CD4-positive, alpha-beta T cell treated with Interleukin-10 for 1 hour (primary cell): ENCODE results near the gene NKX2-1.
"Not testable (repeated sequence)": the region's sequence is repeated elsewhere in the genome, so short reads cannot be mapped to it uniquely, and the experiment has no call there.

ENCODE experiments used
- DNase-seq: peaks from one replicate; pipeline ENCODE4 v3.0.0-alpha.2; 2020

NKX2-1 gene

GRCh38 chr14:36519431-36520321, at the start of gene NKX2-1:
Gene NKX2-1 (minus strand): TSS chr14:36520232. CDS start chr14:36520129, 103 bp downstream.
- no peak for DNase-seq

- DNase-seq, result peak; percentile 5
Observed at GRCh38 chr14:36556811-36557433, 36.9 kb upstream of the NKX2-1 start.

GRCh38 chr14:36555998-36556743, 36.1 kb upstream of the NKX2-1 start:
- no peak for DNase-seq

DNA sequence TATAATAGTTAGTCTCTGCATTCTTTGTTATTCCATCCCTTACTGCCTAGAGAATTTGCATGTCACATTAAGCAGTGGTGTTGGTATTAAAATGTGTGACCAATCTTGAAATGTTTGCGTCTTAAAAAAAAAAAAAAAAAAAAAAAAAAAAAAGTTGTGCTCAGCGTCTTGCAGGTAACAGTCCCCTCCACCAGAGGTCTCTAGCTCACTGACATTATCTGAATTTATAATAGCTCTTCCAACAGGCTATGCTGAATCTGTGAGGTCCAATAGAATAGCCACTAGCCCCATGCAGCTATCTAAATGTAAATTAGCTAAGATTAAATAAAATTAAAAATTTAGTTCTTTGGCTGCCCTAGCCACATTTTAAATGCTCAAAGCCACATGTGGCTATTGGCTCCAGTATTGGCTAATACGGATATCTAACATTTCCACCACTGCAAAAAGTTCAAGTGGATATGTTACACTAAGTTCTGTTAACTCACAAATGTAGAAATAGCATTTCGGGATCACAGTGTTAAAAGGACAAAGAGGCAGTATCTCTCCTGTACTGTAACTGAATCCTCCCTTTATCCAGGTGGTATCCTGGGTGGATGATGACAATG, 33.7 kb upstream of the NKX2-1 start:
- DNase-seq, result no peak

DNA sequence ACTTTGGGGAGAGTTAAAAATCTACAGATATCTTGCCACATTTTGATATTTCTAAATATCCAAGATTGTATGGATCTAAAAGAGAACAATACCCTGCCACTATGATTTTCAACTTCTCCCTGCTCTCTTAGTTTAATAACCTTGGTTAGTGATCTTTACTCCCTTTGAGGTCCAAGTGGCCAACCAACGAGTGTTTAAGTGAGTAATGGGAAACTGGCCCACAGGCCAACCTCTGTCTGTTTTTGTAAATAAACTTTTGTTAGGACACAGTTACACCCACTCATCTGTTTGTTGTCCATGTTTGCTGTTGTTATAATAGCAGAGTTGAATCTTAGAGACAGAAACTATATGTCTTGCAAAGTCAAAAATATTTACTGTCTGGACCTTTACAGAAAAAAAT, 30.9 kb upstream of the NKX2-1 start:
- DNase-seq, result no peak

- not testable (repeated sequence) for DNase-seq
Observed at GRCh38 chr14:36544280-36544679, 24.2 kb upstream of the NKX2-1 start.

- no peak for DNase-seq
Observed at GRCh38 chr14:36538051-36538450, 18.0 kb upstream of the NKX2-1 start.

DNA sequence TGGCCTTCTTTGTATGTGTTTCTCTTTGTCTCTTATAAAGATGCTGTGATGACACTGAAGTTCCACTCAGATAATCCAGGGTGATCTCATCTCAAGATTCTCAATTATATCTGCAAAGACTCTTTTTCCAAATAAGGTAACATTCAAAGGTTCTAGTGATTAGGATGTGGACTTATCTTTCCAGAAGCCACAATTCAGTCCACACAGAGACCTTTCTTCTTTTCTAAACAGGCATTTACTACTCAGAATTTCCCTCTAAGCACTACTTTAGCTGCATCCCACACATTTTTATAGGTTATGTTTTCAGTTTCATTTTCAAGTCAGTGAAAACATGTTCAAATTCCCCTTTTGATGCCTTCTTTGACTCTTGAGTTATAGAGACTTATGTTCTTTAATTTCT, 9.0 kb upstream of the NKX2-1 start:
- no peak for DNase-seq

DNA sequence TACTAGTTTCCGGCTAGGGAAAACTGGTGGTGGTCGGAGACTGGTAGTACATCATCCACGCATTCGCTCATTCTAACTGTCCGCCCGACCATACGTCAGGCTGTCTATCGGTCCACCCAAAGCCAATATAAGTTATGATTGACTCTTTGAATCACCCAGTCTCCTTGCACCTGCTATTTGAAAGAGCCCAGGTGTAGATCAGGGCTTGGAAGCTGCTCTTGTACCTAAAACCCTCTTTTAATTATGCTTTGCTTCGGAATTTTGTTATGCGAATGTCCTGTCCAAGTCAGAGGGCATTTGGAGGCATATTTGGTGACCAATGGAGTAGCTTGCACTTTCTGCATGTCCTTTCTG, 5.7 kb upstream of the NKX2-1 start:
- no peak for DNase-seq

- DNase-seq, result no peak
Observed at GRCh38 chr14:36524874-36525745, 5.1 kb upstream of the NKX2-1 start.

- DNase-seq, result no peak
Observed at GRCh38 chr14:36524220-36524837, 4.3 kb upstream of the NKX2-1 start.

DNA sequence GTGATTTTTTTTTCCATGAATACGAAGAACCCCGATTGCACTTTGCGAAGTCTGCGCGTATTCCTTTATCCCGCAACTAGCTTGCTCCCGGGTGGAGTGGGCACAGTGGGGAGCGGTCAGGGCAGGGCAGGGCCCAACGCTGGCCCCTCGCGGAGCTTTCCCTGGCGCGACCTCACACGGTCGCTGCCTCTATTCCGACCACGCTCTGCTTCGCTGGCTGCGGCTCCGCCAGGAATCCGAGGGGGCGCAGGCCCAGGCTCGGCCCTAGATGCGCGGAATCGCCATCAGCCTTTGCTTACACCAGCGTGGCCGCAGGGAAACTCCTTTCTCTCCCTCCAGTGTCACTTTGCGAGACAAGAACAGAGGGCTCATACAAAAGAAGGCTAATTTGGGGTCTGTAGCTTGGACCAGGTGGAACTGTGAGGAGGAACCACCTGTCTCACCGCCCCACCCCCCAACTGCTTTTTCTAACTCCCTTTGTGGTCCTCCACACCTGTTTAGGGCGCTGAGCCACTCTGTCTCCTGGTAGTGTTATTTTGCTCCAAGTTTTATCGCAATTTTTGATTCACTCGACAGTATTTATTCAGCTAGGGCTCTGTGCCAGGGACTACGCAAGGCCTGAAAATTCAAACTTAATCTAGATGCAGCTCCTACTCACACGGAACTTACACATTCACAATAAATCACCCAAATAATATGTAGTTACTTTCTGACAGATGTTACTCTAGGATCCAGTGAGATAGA, 3.1 kb upstream of the NKX2-1 start:
- DNase-seq, result no peak

DNA sequence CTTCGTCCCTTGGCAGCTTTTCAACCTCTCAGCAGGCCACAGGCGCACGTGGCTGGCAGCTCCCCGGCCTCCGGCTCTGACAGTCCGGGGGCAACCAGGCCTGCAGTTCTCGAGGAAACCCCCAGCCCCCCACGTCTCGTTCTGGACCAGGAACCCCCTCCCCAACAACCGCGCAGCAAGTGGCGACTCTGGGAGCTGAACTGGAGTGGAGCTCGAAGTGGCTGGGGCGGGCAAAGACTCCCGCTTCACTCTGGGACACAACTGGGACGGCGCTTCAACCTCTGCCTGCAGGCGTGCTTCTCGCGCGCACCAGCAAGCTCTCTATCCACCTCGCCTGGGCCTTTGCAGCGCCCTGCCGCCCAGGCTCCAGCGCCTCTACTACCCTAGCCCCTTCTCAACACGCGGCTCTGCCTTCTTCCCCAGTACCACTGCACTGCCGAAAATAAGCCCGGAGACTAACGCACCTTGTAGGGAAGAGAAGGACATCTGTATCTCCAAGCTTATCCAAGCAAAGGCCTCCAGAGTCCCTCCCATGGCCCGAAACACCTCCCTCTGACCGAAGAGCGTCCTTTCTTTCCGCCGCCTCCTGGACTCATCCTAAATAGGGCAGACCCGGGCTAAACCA, 2.4 kb upstream of the NKX2-1 start:
- no peak for DNase-seq

DNA sequence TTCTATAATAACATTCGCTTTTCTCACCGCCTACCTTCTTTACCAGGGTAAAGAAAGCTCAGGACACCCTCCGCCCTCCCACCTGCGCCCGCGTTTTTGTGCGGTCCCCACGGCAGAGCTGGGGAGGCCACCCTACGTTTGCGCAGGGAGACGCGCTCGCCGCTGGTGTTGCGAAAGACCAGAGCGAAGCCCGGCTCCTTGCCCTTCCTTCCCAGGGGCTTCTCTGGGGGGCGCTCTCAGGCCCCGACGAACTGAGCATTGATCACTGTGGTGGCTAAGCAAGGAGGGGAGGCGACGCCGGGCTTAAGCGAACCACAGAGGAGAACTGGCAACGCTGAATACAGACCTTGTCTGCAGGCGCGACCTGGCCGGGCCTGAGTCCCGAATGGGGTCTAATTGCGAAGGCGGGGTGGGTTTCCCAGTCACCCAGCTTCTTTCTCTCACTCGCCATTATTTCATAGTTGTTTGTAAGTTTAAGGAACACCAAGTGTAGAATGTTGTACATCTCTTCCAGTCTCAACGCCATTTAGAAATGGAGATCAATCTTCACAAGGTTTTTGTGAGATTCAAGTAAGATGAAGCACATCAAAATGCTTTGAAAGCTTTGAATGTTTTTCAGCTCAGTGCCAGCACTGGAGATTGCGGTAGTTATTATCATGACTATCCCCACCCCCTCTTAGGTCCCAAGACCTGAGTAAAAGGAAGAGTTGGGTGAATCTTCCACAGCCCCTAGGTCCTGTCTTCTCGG, 1.7 kb upstream of the NKX2-1 start:
- DNase-seq, result no peak

DNA sequence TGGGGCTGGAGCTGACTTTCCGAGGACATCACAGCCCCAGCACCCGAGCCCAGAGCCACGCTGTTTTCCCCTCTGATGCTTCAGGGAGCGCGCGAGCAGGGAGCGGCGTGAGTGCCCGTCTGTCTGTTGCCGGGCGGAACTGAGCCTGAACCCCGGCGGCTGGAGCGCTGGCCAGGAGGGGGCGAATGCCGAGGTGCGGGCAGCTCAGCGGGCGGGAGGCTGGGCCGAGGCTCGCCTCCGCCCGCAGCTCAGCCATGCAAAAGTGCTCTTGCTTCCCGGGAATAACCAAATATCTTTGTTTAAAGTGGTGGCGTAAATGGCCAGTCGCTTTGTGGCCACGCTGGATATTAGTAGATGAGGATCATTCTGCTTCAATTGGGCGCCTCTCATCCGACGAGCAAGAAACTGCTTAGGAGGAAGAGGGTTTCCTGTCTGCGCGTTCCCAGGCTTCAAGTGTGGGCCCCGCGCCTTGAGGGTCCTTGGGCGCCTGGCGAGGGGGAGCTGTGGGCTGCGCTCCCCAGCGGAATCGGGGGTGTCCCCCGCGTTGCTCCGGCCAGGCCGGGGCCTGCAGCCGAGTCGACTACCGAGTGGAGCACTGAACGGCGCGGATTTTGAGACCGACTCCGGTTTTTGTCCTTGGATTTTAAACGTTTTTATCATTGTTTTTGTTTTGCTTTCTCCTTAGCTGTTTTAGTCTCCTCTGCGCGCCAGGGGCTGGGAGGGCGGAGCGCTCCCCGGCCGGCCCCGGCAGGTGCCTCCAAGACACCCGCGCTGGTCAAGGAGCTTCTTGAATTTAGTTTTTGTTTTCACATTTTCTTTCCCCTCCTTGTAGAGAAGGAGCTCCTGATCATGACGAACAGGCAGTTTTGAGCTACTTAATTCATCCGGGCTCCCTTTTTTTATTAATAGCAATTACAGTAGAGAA, 831 bp upstream of the NKX2-1 start:
- DNase-seq, result no peak

DNA sequence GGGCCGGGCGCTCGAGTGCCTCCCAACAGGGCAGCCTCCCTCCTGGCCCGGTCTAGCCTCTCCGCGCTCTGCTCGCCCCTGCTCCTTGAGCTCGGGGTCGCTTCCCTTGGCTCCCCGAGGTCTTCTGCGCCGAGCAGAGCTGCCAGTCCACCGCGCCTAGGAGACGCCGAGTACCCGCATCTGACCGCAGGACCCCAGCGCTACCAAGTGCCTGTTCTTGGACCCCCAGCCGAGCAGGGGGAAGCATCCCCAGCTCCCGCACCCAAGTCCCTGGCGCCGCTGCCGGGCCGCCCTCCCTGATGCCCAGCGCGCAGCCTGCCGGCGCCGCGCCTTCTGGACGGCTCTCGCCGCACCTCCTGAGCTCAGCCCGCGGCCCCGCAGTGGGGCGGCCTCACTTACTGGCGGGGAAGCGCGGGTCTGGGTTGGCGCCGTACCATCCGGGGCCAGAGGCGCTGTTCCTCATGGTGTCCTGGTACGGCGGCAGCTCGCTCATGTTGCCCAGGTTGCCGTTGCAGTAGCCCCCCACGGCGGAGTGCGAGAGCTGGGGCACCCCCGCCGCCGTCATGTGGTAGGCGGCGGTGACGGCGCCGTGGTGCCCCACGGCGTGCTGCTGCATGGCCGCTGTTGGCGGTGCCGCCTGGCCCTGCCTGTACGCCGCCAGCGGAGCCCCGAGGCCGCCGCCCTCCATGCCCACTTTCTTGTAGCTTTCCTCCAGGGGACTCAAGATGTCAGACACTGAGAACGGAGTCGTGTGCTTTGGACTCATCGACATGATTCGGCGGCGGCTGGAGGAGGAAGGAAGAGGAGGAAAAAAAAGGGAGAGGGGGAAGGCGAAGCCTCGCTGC, 1.2 kb downstream of the NKX2-1 start:
- no peak for DNase-seq

- DNase-seq, result no peak
Observed at GRCh38 chr14:36518031-36518585, 1.9 kb downstream of the NKX2-1 start.
